Endothelial cell of umbilical vein (primary cell): ENCODE data around the gene INO80B. TPM values are rescaled to one million over a fixed set of nuclear protein-coding genes. Genes with fewer than 3 reads are reported as not detected.

ENCODE experiments used
- BruUV-seq: library from RNA; stranded (reverse); fragments of 400-500 nt; replicated peaks from 2 replicates; lab custom pipeline; 2021; lab: Mats Ljungman, UMichigan
- CTCF ChIA-PET: fragments of 300-600, 350-600 bp; sonication (Branson Sonifier 250); formaldehyde crosslinking; loops from one replicate; lab custom pipeline; 2021; ENCODE audit warnings: antibody characterized with exemption, inconsistent platforms; lab: Charles Lee
- POLR2A ChIA-PET: fragments of 300-600, 350-600 bp; sonication (Branson Sonifier 250); formaldehyde crosslinking; loops from one replicate; lab custom pipeline; 2021; ENCODE audit warnings: antibody characterized with exemption, inconsistent platforms; lab: Charles Lee
- DNase-seq: peaks from one replicate; pipeline ENCODE4 v3.0.0-alpha.2; 2011; ENCODE audit warnings: low read depth, low spot score
- FAIRE-seq: peaks from 2 replicates; lab custom pipeline; 2011; peaks lifted over from hg19 to GRCh38; lab: Jason Lieb, UNC
- H2AFZ ChIP-seq: 2 replicates; pipeline ENCODE4 v1.6.0; 2012; ENCODE audit warnings: low read depth, low read length, control low read depth, inconsistent platforms
- H3K27ac ChIP-seq: 2 replicates; pipeline ENCODE4 v1.5.1; 2011; ENCODE audit warnings: low read depth, mild to moderate bottlenecking, control low read depth, low read length, moderate library complexity; ENCODE audit not compliant: insufficient read depth
- H3K27me3 ChIP-seq, 2 experiments: 2 replicates each; pipeline versions ENCODE4 v1.6.0 to v1.6.1; 2011; ENCODE audit warnings: low read length in 2 of 2, mixed read lengths in 1 of 2; ENCODE audit not compliant: control insufficient read depth in 2 of 2, insufficient read depth in 2 of 2
- H3K36me3 ChIP-seq, 2 experiments: 2 replicates in 1 of 2; 3 replicates in 1 of 2; pipeline ENCODE4 v1.5.1; 2011; ENCODE audit warnings: low read length in 2 of 2, mild to moderate bottlenecking in 1 of 2, moderate library complexity in 1 of 2; ENCODE audit not compliant: control insufficient read depth in 2 of 2, insufficient read depth in 2 of 2; ENCODE audit errors: extremely low read depth in 1 of 2
- H3K4me1 ChIP-seq: 3 replicates; pipeline ENCODE4 v1.5.1; 2011; ENCODE audit warnings: mild to moderate bottlenecking, low read length; ENCODE audit not compliant: control insufficient read depth, insufficient read depth; ENCODE audit errors: extremely low read depth
- H3K4me2 ChIP-seq: 2 replicates; pipeline ENCODE4 v1.6.1; 2011; ENCODE audit warnings: low read length, control low read depth, mixed read lengths; ENCODE audit not compliant: insufficient read depth
- H3K4me3 ChIP-seq, 3 experiments: fragments of 200-600 bp in 1 of 3; sonication (generic), shearing (Covaris generic) in 1 of 3; replicated peaks in 1 of 3; 2 replicates each; pipeline ENCODE4 v1.5.1; 2011 to 2016; ENCODE audit warnings: control low read depth in 3 of 3, low read length in 3 of 3, mild to moderate bottlenecking in 2 of 3, inconsistent platforms in 1 of 3, low read depth in 1 of 3, moderate library complexity in 1 of 3; ENCODE audit not compliant: insufficient read depth in 1 of 3
- H3K79me2 ChIP-seq: 2 replicates; pipeline ENCODE4 v1.6.0; 2012; ENCODE audit warnings: low read length, inconsistent platforms; ENCODE audit not compliant: control insufficient read depth, insufficient read depth
- H3K9ac ChIP-seq: replicated peaks from 2 replicates; pipeline ENCODE3; 2011; ENCODE audit warnings: low read length, control low read depth; ENCODE audit not compliant: insufficient read depth; ENCODE audit errors: extremely low read depth
- H3K9me1 ChIP-seq: replicated peaks from 3 replicates; pipeline ENCODE4 v1.6.0; 2011; ENCODE audit warnings: mild to moderate bottlenecking, low read length; ENCODE audit not compliant: control insufficient read depth, insufficient read depth; ENCODE audit errors: extremely low read depth
- H3K9me3 ChIP-seq: replicated peaks from 2 replicates; pipeline ENCODE4 v1.5.1; 2012; ENCODE audit warnings: low read length, inconsistent platforms; ENCODE audit not compliant: control insufficient read depth, insufficient read depth
- H4K20me1 ChIP-seq: replicated peaks from 2 replicates; pipeline ENCODE3; 2011; ENCODE audit warnings: mild to moderate bottlenecking, low read length; ENCODE audit not compliant: control insufficient read depth, insufficient read depth; ENCODE audit errors: extremely low read depth
- CTCF ChIP-seq, 2 donors: IDR thresholded peaks; 1 replicate in 1 of 2; 2 replicates in 1 of 2; pipeline ENCODE4 v1.5.1; 2011; ENCODE audit warnings: low read length in 2 of 2, mild to moderate bottlenecking in 2 of 2, moderate library complexity in 2 of 2, control low read depth in 1 of 2, inconsistent platforms in 1 of 2, low read depth in 1 of 2; ENCODE audit not compliant: insufficient read depth in 1 of 2; ENCODE audit errors: extremely low read depth in 1 of 2
- EZH2 ChIP-seq: IDR thresholded peaks from 2 replicates; pipeline ENCODE4 v1.6.1; 2012; ENCODE audit warnings: borderline replicate concordance, low read depth, mild to moderate bottlenecking, moderate library complexity, low read length, inconsistent platforms; ENCODE audit not compliant: severe bottlenecking
- FOS ChIP-seq: IDR thresholded peaks from 2 replicates; pipeline ENCODE4 v1.6.1; 2011; ENCODE audit warnings: mild to moderate bottlenecking, low read length, moderate library complexity, borderline replicate concordance; ENCODE audit not compliant: insufficient read depth
- GATA2 ChIP-seq: IDR thresholded peaks from 2 replicates; pipeline ENCODE4 v1.7.0; 2011; ENCODE audit warnings: low read depth, mild to moderate bottlenecking, moderate library complexity, mixed read lengths, low read length; ENCODE audit not compliant: insufficient read length, insufficient read depth
- JUN ChIP-seq: IDR thresholded peaks from 2 replicates; pipeline ENCODE4 v1.6.1; 2011; ENCODE audit warnings: borderline replicate concordance, low read depth; ENCODE audit not compliant: insufficient read length, insufficient read depth
- MYC ChIP-seq: IDR thresholded peaks from one replicate; pipeline ENCODE4 v1.6.1; 2011; ENCODE audit warnings: mild to moderate bottlenecking, low read depth, low read length
- POLR2A ChIP-seq: IDR thresholded peaks from 2 replicates; pipeline ENCODE4 v1.6.1; 2012; ENCODE audit warnings: low read depth, mild to moderate bottlenecking, control low read depth, low read length
- POLR2AphosphoS5 ChIP-seq: IDR thresholded peaks from 2 replicates; pipeline ENCODE4 v1.6.1; 2012; ENCODE audit warnings: low read depth, mild to moderate bottlenecking, control low read depth, low read length, moderate library complexity; ENCODE audit not compliant: insufficient read depth
- dilution Hi-C: fragments of 300-500 bp; cut with MboI; formaldehyde crosslinking; loops from one replicate; pipeline ENCODE4 v1.15.0; 2019; ENCODE audit warnings: low sequenced_read_pairs; ENCODE audit not compliant: extremely low pct_ligation_motif_present
- intact Hi-C: fragments of 100-400 bp; cut with micrococcal nuclease; formaldehyde crosslinking; loops from one replicate; pipeline ENCODE4 v1.10.0; 2022
- polyA plus RNA-seq, 4 experiments: library from polyadenylated mRNA; depleted of rRNA in 3 of 4; stranded (reverse) in 3 of 4; unstranded in 1 of 4; fragments of >200 nt; gene quantifications; 2 replicates each; pipeline versions ENCODE4 v1.2.1 to v1.2.3, GENCODE V29; 2011 to 2012; ENCODE audit warnings: missing spikeins in 1 of 4
- total RNA-seq: library from RNA; stranded (reverse); gene quantifications from 2 replicates; pipeline ENCODE4 v1.2.3, GENCODE V29; 2021
- TF ChIP-seq, protein P1 (sequence below): IDR thresholded peaks from 2 replicates; pipeline ENCODE4 v1.6.1; 2011; ENCODE audit not compliant: insufficient read depth, insufficient read length

Gene INO80B
- total and polyA plus RNA-seq, 2 donors (not counting 3 experiments of a cell fraction or from before 2014, with no cell fraction given): 15.1 to 24.2 TPM

DNA sequence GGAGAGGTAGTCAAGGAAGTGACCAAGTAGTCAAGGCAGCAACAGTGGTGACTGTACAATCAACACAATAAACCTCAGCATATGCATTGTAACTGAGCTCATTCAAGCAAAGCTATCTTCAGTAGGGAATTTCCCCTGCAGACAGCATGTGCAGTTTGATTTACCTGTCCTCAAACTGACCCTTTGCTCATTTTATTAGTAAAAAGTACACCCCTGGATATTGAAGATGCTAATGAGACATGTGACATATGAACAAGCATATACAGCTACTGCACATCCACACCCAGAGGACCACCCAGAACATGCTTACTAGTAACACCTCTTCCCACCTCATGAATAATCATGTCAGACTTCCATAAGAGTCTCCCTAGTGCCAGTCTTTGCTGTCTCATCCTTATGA lies 48.9 kb upstream of the INO80B start:
- Histone ChIP-seq H3K79me2 (no peaks in the 10 kb centered on the region), H3K4me3 (no peak overlapping the region), H3K9me3 (no peaks in the 10 kb centered on the region), H3K27me3 (peaks cover 3 to 15% of the 10 kb centered on the region in 2 experiments), H3K9me1 (no peaks in the 10 kb centered on the region), H4K20me1 (no peaks in the 10 kb centered on the region), H3K4me1 (no peaks in the 10 kb centered on the region), H3K4me2 (no peak overlapping the region), H3K36me3 (no peaks in the 10 kb centered on the region), H3K27ac (no peak overlapping the region), H2AFZ (no peak overlapping the region), H3K9ac (no peak overlapping the region)
- intact Hi-C loops (no loop called here), dilution Hi-C loops (no loop called here)
- TF ChIP-seq FOS: no peak
- TF ChIP-seq POLR2AphosphoS5: no peak
- TF ChIP-seq POLR2A: no peak
- TF ChIP-seq, protein P1, sequence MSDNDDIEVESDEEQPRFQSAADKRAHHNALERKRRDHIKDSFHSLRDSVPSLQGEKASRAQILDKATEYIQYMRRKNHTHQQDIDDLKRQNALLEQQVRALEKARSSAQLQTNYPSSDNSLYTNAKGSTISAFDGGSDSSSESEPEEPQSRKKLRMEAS: no peak
- no peak for TF ChIP-seq CTCF (IDR thresholded peaks at IDR 0.05; ENCODE audit: extremely low read depth in 1 of 2, insufficient read depth in 1 of 2, low read depth in 1 of 2, low read length in 2 of 2)
- TF ChIP-seq MYC: no peak
- no peak for TF ChIP-seq EZH2
- no peak for TF ChIP-seq JUN
- TF ChIP-seq GATA2: no peak
- ChIA-PET POLR2A (no interaction called here), CTCF (interaction anchor here (1.4 kb wide), 1 partner anchor 73 kb away, joined by 4 read pairs; no protein-coding TSS in a partner anchor)
- no peak for FAIRE-seq
- no TSS peak for BruUV-seq
- DNase-seq: no peak
